ENCODE results near the gene ALOX12B. TPM values are rescaled to one million over a fixed set of nuclear protein-coding genes. Genes with fewer than 3 reads are reported as not detected.

The ALOX12B gene
- total and polyA plus RNA-seq, 2 of the 13 experiments (the other 11 are each of a cell fraction or from before 2014, with no cell fraction given), result 0.13 TPM; not detected in 1

DNA sequence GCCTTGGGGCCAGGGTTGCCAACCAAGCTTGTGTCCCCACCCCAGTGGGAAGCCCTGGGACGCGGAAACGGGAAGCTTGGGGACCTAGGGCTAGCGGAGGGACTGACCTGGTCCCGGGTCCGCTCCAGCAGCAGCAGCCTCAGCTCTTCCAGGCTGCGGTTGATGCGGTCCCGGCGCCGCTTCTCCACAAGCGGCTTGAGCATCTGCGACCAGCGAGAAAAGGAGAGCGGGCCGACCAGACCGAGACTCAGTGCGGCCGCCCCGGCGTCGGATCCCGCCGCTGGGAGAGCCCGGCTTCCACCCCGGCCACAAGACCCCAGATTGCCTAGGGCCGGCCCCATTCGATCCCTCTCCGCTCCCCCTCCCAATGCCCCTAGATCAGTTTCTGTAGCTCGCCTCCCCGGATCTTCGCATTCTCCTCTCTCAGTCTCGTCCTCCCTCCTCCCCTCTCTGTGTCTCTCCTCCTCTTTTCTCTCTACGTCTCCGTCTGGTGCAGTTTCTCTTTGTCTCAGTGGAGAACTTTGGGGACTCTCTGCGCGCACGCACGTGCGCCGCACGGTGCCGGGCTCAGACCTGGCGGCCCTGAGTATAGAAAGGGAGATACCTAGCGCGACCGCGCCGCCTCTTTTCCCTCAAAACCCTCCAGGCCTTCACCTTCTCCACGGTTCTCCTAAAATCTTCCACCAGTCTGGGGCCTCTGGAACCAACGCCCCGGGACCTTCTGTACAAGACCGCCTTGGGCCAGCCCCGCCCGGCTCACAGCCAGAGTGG is 35.6 kb upstream of the ALOX12B start:
- in situ Hi-C loops (cut with HindIII; ENCODE audit: extremely low pct_ligation_motif_present, low pct_unique_long_range_greater_than_20kb) (loop anchor here (5.0 to 10.0 kb wide), 3 partner anchors 34 to 179 kb away; no protein-coding TSS in a partner anchor), intact Hi-C loops (cut with micrococcal nuclease; ENCODE audit: unreplicated experiment) (no loop called here)
- Histone ChIP-seq H2AFZ (ENCODE audit: low read length) (no peak overlapping the region), H3K27ac (ENCODE audit: extremely low read length, insufficient read depth, low read length) (no peak overlapping the region), H3K27me3 (ENCODE audit: control insufficient read depth in 1 of 2, insufficient read depth in 2 of 2, low read length in 2 of 2) (peaks cover 5 to 36% of the 10 kb centered on the region in 2 experiments), H3K9ac (ENCODE audit: insufficient read depth, low read depth, low read length) (peak overlapping the region; percentile 13; the same call in 1 of the 2 replicates), H3K4me1 (ENCODE audit: insufficient read depth, low read length) (peaks cover 59% of the 10 kb centered on the region), H3K4me3 (replicated peaks in 1 of 3; ENCODE audit: insufficient read depth in 1 of 3, low read depth in 2 of 3, low read length in 3 of 3) (peak overlapping the region; percentile 48 to 95 (median 68)), H3K9me3 (ENCODE audit: low read length) (no peaks in the 10 kb centered on the region), H3K79me2 (ENCODE audit: insufficient read depth, low read length) (no peaks in the 10 kb centered on the region), H3K36me3 (replicated peaks in 1 of 2; ENCODE audit: control insufficient read depth in 1 of 2, insufficient read depth in 2 of 2, low read length in 2 of 2) (no peaks in the 10 kb centered on the region), H4K20me1 (ENCODE audit: insufficient read depth, low read length) (peaks cover 13% of the 10 kb centered on the region; the same call in 1 of the 2 replicates), H3K4me2 (ENCODE audit: low read depth, low read length) (peak overlapping the region; percentile 100)
- ChIA-PET POLR2A (interaction anchor here (1.5 to 5.1 kb wide), 5 partner anchors 31 to 125 kb away, joined by 3 to 35 read pairs (median 8); partner anchors contain the start of genes AURKB and CTC1), CTCF (ENCODE audit: low intra/inter-chr PET ratio, low total read pairs) (no interaction called here)
- FAIRE-seq, result no peak
- 6% methylated on average over 29 of the region's 55 CpGs for WGBS (ENCODE audit: low lambda C conversion rate)
- BruUV-seq (replicated peaks), result no TSS peak
- no peak for ATAC-seq
- DNase-seq (ENCODE audit: low spot score), result no peak
- TF ChIP-seq ZNF280B (CRISPR knock-in tag; IDR thresholded peaks at IDR 0.05; ENCODE audit: borderline replicate concordance) (no peak), HNRNPK (IDR thresholded peaks at IDR 0.05; ENCODE audit: low read depth, low read length, poor library complexity, severe bottlenecking) (peak; percentile 40), ZIK1 (CRISPR knock-in tag; IDR thresholded peaks at IDR 0.05; ENCODE audit: borderline replicate concordance, low read depth) (no peak), THYN1 (CRISPR knock-in tag; IDR thresholded peaks at IDR 0.05; ENCODE audit: borderline replicate concordance, low read depth) (no peak), TGIF2 (CRISPR knock-in tag; IDR thresholded peaks at IDR 0.05) (no peak), ZFP36 (IDR thresholded peaks at IDR 0.05; ENCODE audit: borderline replicate concordance, low read depth, low read length, partially characterized antibody) (no peak), SALL2 (CRISPR knock-in tag; IDR thresholded peaks at IDR 0.05) (0 out of 2 replicates have a peak, but pooled peaks have one; percentile 12), FLYWCH1 (CRISPR knock-in tag; IDR thresholded peaks at IDR 0.05) (no peak)
- TF ChIP-seq, protein P1, sequence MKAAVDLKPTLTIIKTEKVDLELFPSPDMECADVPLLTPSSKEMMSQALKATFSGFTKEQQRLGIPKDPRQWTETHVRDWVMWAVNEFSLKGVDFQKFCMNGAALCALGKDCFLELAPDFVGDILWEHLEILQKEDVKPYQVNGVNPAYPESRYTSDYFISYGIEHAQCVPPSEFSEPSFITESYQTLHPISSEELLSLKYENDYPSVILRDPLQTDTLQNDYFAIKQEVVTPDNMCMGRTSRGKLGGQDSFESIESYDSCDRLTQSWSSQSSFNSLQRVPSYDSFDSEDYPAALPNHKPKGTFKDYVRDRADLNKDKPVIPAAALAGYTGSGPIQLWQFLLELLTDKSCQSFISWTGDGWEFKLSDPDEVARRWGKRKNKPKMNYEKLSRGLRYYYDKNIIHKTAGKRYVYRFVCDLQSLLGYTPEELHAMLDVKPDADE (CRISPR knock-in tag; IDR thresholded peaks at IDR 0.05), result no peak
- TF ChIP-seq, protein P2, sequence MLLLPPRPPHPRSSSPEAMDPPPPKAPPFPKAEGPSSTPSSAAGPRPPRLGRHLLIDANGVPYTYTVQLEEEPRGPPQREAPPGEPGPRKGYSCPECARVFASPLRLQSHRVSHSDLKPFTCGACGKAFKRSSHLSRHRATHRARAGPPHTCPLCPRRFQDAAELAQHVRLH (CRISPR knock-in tag; IDR thresholded peaks at IDR 0.05; ENCODE audit: borderline replicate concordance, low read depth), result no peak
- TF ChIP-seq, protein P3, sequence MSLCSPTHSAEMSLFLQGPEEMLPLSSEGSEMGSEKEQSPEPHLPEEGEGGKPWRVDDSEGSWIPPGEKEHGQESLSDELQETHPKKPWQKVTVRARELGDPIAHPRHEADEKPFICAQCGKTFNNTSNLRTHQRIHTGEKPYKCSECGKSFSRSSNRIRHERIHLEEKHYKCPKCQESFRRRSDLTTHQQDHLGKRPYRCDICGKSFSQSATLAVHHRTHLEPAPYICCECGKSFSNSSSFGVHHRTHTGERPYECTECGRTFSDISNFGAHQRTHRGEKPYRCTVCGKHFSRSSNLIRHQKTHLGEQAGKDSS (CRISPR knock-in tag; IDR thresholded peaks at IDR 0.05; ENCODE audit: borderline replicate concordance, low read depth), result no peak
- TF ChIP-seq, protein P4, sequence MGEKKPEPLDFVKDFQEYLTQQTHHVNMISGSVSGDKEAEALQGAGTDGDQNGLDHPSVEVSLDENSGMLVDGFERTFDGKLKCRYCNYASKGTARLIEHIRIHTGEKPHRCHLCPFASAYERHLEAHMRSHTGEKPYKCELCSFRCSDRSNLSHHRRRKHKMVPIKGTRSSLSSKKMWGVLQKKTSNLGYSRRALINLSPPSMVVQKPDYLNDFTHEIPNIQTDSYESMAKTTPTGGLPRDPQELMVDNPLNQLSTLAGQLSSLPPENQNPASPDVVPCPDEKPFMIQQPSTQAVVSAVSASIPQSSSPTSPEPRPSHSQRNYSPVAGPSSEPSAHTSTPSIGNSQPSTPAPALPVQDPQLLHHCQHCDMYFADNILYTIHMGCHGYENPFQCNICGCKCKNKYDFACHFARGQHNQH (CRISPR knock-in tag; IDR thresholded peaks at IDR 0.05), result no peak

All from HepG2 (cell line).